CD4-positive, alpha-beta T cell treated with Interleukin-17A for 4 hours (primary cell): ENCODE results near the gene ERFL.

Experiments
- DNase-seq: peaks from one replicate; pipeline ENCODE4 v3.0.0-alpha.2; 2020; ENCODE audit warnings: mixed read lengths

Gene ERFL

GRCh38 chr19:41895745-41896580, 32.3 kb downstream of the ERFL start:
- no peak for DNase-seq

GRCh38 chr19:41894350-41894749, 33.9 kb downstream of the ERFL start:
- DNase-seq: no peak

- DNase-seq: peak; percentile 38
These were observed 34.4 kb downstream of the ERFL start for GRCh38 chr19:41893899-41894298.

- no peak for DNase-seq
These were observed 35.9 kb downstream of the ERFL start for GRCh38 chr19:41892173-41892902.

- no peak for DNase-seq
These were observed 37.3 kb downstream of the ERFL start for GRCh38 chr19:41890936-41891335.

GRCh38 chr19:41889896-41890295, 38.4 kb downstream of the ERFL start:
- DNase-seq: no peak

- DNase-seq: peak; percentile 52
These were observed 39.3 kb downstream of the ERFL start for GRCh38 chr19:41888926-41889325.

GRCh38 chr19:41887711-41888382, 40.4 kb downstream of the ERFL start:
- DNase-seq: peak; percentile 93

GRCh38 chr19:41886761-41887710, 41.2 kb downstream of the ERFL start:
- peak; percentile 82 for DNase-seq

GRCh38 chr19:41883821-41884733, 44.2 kb downstream of the ERFL start:
- DNase-seq: peak; percentile 91

GRCh38 chr19:41883463-41883820, 44.8 kb downstream of the ERFL start:
- no peak for DNase-seq

GRCh38 chr19:41882568-41883462, 45.4 kb downstream of the ERFL start, which contains the start of gene ARHGEF1:
Gene ARHGEF1 (plus strand): TSS chr19:41883184. CDS start chr19:41888083, 4,899 bp downstream.
- DNase-seq: peak; percentile 81

GRCh38 chr19:41880329-41880708, 47.9 kb downstream of the ERFL start:
- no peak for DNase-seq

GRCh38 chr19:41879670-41880328, 48.5 kb downstream of the ERFL start:
- no peak for DNase-seq

GRCh38 chr19:41879080-41879479, 49.2 kb downstream of the ERFL start:
- DNase-seq: no peak

GRCh38 chr19:41877916-41878905, 50.0 kb downstream of the ERFL start:
- DNase-seq: no peak

- peak; percentile 50 for DNase-seq
These were observed 51.1 kb downstream of the ERFL start, which contains the start of gene CD79A for GRCh38 chr19:41876847-41877832. Gene CD79A (plus strand): TSS chr19:41877279. CDS start chr19:41877305, 26 bp downstream.
